Body of pancreas (tissue), 4 donors: ENCODE data around the gene DENND11.

Source experiments
- POLR2A ChIP-seq, 3 donors: fragments of 450-650 bp; IDR thresholded peaks; one replicate each; pipeline ENCODE4 v1.6.1; 2016; ENCODE audit warnings: antibody characterized with exemption in 3 of 3, mild to moderate bottlenecking in 2 of 3
- TF ChIP-seq, protein P1 (sequence below), 7 experiments: fragments of 450-650 bp in 4 of 7; fragments of 200-600 bp in 3 of 7; sonication (generic) in 3 of 7; IDR thresholded peaks; one replicate each; pipeline ENCODE4 v1.5.1; 2016 to 2019; ENCODE audit warnings: antibody characterized with exemption in 7 of 7

DNA sequence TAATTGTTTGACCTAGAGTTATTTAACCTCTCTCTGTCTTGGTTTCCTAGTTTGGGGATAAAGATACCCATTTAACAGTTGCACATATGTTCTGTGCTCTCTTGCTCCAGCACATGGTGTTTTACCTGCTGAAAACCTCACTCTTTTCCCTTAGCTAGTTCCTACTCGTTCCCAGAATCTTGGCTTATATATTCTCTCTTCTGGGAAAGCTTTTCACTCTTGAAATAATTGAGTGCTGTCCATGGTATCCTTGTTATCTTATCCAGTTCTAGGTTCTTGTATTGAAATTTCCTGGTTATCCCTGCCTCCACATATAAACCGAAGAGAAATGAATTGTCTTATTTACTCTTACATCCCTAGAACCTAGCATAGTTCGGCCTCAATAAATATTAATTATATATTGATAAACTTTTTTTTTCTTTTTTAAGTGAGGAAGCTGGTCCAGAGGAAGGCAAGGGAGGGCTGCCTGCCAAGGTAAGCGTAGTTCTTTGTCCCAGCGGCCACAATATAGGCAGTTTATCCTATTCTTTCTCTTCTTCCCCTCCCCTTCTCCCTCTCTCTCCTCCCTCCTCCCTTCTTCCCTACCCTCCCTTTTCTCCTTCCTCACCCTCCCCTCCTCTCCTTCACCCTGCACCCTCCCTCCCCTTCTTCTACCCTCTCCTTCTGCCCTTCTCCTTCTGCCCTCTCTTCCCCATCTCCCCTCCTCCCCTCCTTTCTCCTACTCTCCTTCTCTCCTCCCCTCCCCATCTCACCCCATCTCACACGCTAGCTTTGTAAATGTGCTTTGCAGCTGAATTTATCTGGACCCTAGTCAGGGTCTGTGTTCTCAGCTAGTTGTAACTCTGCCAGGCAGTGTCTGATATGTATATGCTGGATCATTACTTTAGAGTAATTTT, 14.1 kb upstream of the DENND11 start:
- TF ChIP-seq, protein P1, sequence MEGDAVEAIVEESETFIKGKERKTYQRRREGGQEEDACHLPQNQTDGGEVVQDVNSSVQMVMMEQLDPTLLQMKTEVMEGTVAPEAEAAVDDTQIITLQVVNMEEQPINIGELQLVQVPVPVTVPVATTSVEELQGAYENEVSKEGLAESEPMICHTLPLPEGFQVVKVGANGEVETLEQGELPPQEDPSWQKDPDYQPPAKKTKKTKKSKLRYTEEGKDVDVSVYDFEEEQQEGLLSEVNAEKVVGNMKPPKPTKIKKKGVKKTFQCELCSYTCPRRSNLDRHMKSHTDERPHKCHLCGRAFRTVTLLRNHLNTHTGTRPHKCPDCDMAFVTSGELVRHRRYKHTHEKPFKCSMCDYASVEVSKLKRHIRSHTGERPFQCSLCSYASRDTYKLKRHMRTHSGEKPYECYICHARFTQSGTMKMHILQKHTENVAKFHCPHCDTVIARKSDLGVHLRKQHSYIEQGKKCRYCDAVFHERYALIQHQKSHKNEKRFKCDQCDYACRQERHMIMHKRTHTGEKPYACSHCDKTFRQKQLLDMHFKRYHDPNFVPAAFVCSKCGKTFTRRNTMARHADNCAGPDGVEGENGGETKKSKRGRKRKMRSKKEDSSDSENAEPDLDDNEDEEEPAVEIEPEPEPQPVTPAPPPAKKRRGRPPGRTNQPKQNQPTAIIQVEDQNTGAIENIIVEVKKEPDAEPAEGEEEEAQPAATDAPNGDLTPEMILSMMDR (IDR thresholded peaks at IDR 0.05): no peak
- TF ChIP-seq POLR2A (IDR thresholded peaks at IDR 0.05): no peak
